Lower leg skin (tissue), 4 donors: ENCODE measurements around the gene RMDN3. TPM values are rescaled to one million over a fixed set of nuclear protein-coding genes. Genes with fewer than 3 reads are reported as not detected.

Experiments
- DNase-seq, 2 donors: peaks; one replicate each; pipeline ENCODE4 v3.0.0-alpha.2; 2019; ENCODE audit warnings: low spot score in 2 of 2
- H3K4me3 ChIP-seq: fragments of 200-600 bp; sonication (generic); 2 replicates; pipeline ENCODE4 v1.5.1; 2017; ENCODE audit warnings: mild to moderate bottlenecking, low read depth; ENCODE audit not compliant: poor library complexity, severe bottlenecking
- CTCF ChIP-seq, 3 donors: fragments of 450-650 bp; IDR thresholded peaks; one replicate each; pipeline ENCODE4 v1.5.1; 2016; ENCODE audit warnings: antibody characterized with exemption in 3 of 3, mild to moderate bottlenecking in 3 of 3, moderate library complexity in 2 of 3
- POLR2A ChIP-seq, 2 donors: fragments of 450-650 bp; IDR thresholded peaks; one replicate each; pipeline ENCODE4 v1.6.1; 2016 to 2017; ENCODE audit warnings: antibody characterized with exemption in 2 of 2, mild to moderate bottlenecking in 1 of 2, moderate library complexity in 1 of 2
- WGBS, 2 donors: methylation state at CpG; one replicate each; pipeline ENCODE4 v1.1.5; 2018; 5-methylcytosine and 5-hydroxymethylcytosine counted together
- intact Hi-C: fragments of 100-400 bp; cut with DNase I; formaldehyde crosslinking; loops from one replicate; pipeline ENCODE4 v1.15.0; 2023; ENCODE audit warnings: low total_unique reads
- total RNA-seq, 4 donors: library from RNA; depleted of rRNA; stranded (reverse); fragments of >200 nt; gene quantifications; one replicate each; pipeline ENCODE4 v1.1.0, GENCODE V29; 2016

RMDN3 gene
- total RNA-seq, 4 donors from 2014 or later: 19.1 to 40.2 (median 32.3) TPM

GRCh38 chr15:40691737-40692136 lies 63.3 kb downstream of the RMDN3 start:
- no peak overlapping the region for H3K4me3 ChIP-seq
- no peak for TF ChIP-seq CTCF (IDR thresholded peaks at IDR 0.05)
- no peak for DNase-seq
- intact Hi-C loops: loop anchor here (5.0 kb wide), 1 partner anchor 1116 kb away; no protein-coding TSS in a partner anchor
- 86 to 88% methylated on average over 4 of the region's 4 CpGs for WGBS, 2 donors

GRCh38 chr15:40688932-40689799 lies 65.9 kb downstream of the RMDN3 start:
- TF ChIP-seq POLR2A (IDR thresholded peaks at IDR 0.05): no peak
- TF ChIP-seq CTCF (IDR thresholded peaks at IDR 0.05): no peak
- WGBS, 2 donors: 81 to 83% methylated on average over 9 of the region's 9 CpGs
- no peak for DNase-seq
- no peak overlapping the region for H3K4me3 ChIP-seq
- intact Hi-C loops: no loop called here

Other genes with a start within 250 kb of the RMDN3 start
- 10 to 100 TPM in 3 of 4 donors, 1 to 10 TPM in 1; 9.4 to 30.6 (median 20.6) TPM for gene CCDC32, start 190.2 kb downstream of the RMDN3 start, total RNA-seq
- 10 to 100 TPM in 3 of 4 donors, 1 to 10 TPM in 1; 7.3 to 14.3 (median 12.2) TPM for gene RPUSD2, start 186.0 kb downstream of the RMDN3 start, total RNA-seq
- 1 to 10 TPM in 2 of 4 donors, under 1 TPM in 2; 0.69 to 2.7 (median 1.3) TPM for gene KNL1, start 161.0 kb downstream of the RMDN3 start, total RNA-seq
- gene RAD51, start 60.1 kb downstream of the RMDN3 start, total RNA-seq: 1 to 10 TPM in 1 of 4 donors, under 1 TPM in 3; 0.46 to 1.4 (median 0.68) TPM
- 10 to 100 TPM; 59.8 to 97.7 (median 88.6) TPM for gene GCHFR, start 8.8 kb upstream of the RMDN3 start, total RNA-seq
- 10 to 100 TPM; 31.2 to 58.4 (median 40.2) TPM for gene C15orf62, start 14.7 kb upstream of the RMDN3 start, total RNA-seq
- 10 to 100 TPM; 30.9 to 65.7 (median 35.4) TPM for gene ZFYVE19, start 51.8 kb upstream of the RMDN3 start, total RNA-seq
- gene DNAJC17, start 52.2 kb upstream of the RMDN3 start, total RNA-seq: 10 to 100 TPM; 16.5 to 53.1 (median 29.3) TPM
- 1 to 10 TPM in 2 of 4 donors, under 1 TPM in 1, not detected in 1; 0.65 to 4.8 (median 2.4) TPM for gene PPP1R14D, start 73.5 kb upstream of the RMDN3 start, total RNA-seq
- 100 to 1,000 TPM; 428 to 515 (median 502) TPM for gene SPINT1, start 88.8 kb upstream of the RMDN3 start, total RNA-seq
- gene RHOV, start 119.0 kb upstream of the RMDN3 start, total RNA-seq: 100 to 1,000 TPM in 1 of 4 donors, 10 to 100 TPM in 3; 78.5 to 111 (median 95.9) TPM
- gene VPS18, start 139.2 kb upstream of the RMDN3 start, total RNA-seq: 10 to 100 TPM; 15.4 to 29.9 (median 25.7) TPM
- gene DLL4, start 174.1 kb upstream of the RMDN3 start, total RNA-seq: 1 to 10 TPM; 4.0 to 8.3 (median 5.1) TPM
- gene CHAC1, start 198.2 kb upstream of the RMDN3 start, total RNA-seq: 10 to 100 TPM in 1 of 4 donors, 1 to 10 TPM in 1, under 1 TPM in 1, not detected in 1; 0.81 to 13.6 (median 4.4) TPM